K562 (cell line): ENCODE data around the gene RGS3. TPM values are rescaled to one million over a fixed set of nuclear protein-coding genes. Genes with fewer than 3 reads are reported as not detected.

ENCODE experiments used
- ARID1B ChIP-seq: fragments of 450-650 bp; IDR thresholded peaks from 2 replicates; pipeline ENCODE4 v1.6.1; 2016; ENCODE audit warnings: antibody characterized with exemption, mild to moderate bottlenecking, inconsistent platforms
- CEBPG ChIP-seq, 3 experiments: fragments of 200-800 bp in 1 of 3; sonication (Bioruptor generic) in 1 of 3; sonication (generic) in 1 of 3; formaldehyde crosslinking in 1 of 3; IDR thresholded peaks in 2 of 3; conservative IDR thresholded peaks in 1 of 3; 2 replicates each; pipeline versions ENCODE4 v1.6.1 to v1.8.0; 2016 to 2022; ENCODE audit warnings: missing compliant biosample characterization in 2 of 3, missing genetic modification characterization in 2 of 3, mild to moderate bottlenecking in 1 of 3, missing genetic modification reagents in 1 of 3
- HNRNPK ChIP-seq: fragments of 200-400 bp; formaldehyde crosslinking; IDR thresholded peaks from one replicate; pipeline ENCODE4 v1.6.1; 2018; ENCODE audit warnings: mild to moderate bottlenecking, low read depth, low read length; ENCODE audit not compliant: poor library complexity, severe bottlenecking
- MAFF ChIP-seq: IDR thresholded peaks from 2 replicates; pipeline ENCODE4 v1.6.1; 2012; ENCODE audit warnings: low read length, improper control_type of control experiment
- NCOR1 ChIP-seq: fragments of 450-650 bp; IDR thresholded peaks from 2 replicates; pipeline ENCODE4 v1.6.1; 2016; ENCODE audit warnings: mild to moderate bottlenecking, moderate library complexity
- NELFE ChIP-seq: IDR thresholded peaks from 2 replicates; pipeline ENCODE4 v1.6.1; 2011; ENCODE audit warnings: mild to moderate bottlenecking; ENCODE audit not compliant: insufficient read depth, insufficient read length
- NFIC ChIP-seq: fragments of 450-650 bp; IDR thresholded peaks from 2 replicates; pipeline ENCODE4 v1.6.1; 2017; ENCODE audit warnings: mild to moderate bottlenecking, inconsistent platforms
- NFXL1 ChIP-seq: fragments of 450-650 bp; formaldehyde crosslinking; IDR thresholded peaks from 2 replicates; pipeline ENCODE4 v1.4.0; 2021; ENCODE audit warnings: mild to moderate bottlenecking
- PCBP2 ChIP-seq: fragments of 200-400 bp; formaldehyde crosslinking; IDR thresholded peaks from 2 replicates; pipeline ENCODE4 v1.6.1; 2018; ENCODE audit warnings: low read length, low read depth, mild to moderate bottlenecking, moderate library complexity; ENCODE audit not compliant: poor library complexity, severe bottlenecking
- PTTG1 ChIP-seq: fragments of 450-650 bp; IDR thresholded peaks from 2 replicates; pipeline ENCODE4 v1.6.1; 2016; ENCODE audit warnings: low read depth, mild to moderate bottlenecking, missing genetic modification characterization, missing compliant biosample characterization
- SMARCA5 ChIP-seq: fragments of 450-650 bp; IDR thresholded peaks from 2 replicates; pipeline ENCODE4 v1.6.1; 2016
- TCF7L2 ChIP-seq: fragments of 150-350 bp; IDR thresholded peaks from 2 replicates; pipeline ENCODE4 v1.6.1; 2016; ENCODE audit warnings: low read depth, mild to moderate bottlenecking, low read length, moderate library complexity
- TRIM24 ChIP-seq, 2 experiments: fragments of 450-650 bp; IDR thresholded peaks; 2 replicates each; pipeline ENCODE4 v1.6.1; 2016
- YBX1 ChIP-seq: fragments of 450-650 bp; IDR thresholded peaks from 2 replicates; pipeline ENCODE4 v1.7.1; 2016; ENCODE audit warnings: mild to moderate bottlenecking
- ZC3H11A ChIP-seq: IDR thresholded peaks from 2 replicates; pipeline ENCODE4 v1.6.1; 2012; ENCODE audit warnings: low read depth, low read length, improper control_type of control experiment
- ZNF175 ChIP-seq: fragments of 200-800 bp; sonication (Bioruptor generic); IDR thresholded peaks from 2 replicates; pipeline ENCODE4 v1.6.1; 2016; ENCODE audit warnings: low read depth, mild to moderate bottlenecking, missing genetic modification characterization, missing compliant biosample characterization
- polyA plus RNA-seq, 8 experiments: library from polyadenylated mRNA; depleted of rRNA in 4 of 8; stranded (reverse) in 5 of 8; unstranded in 3 of 8; fragments of >200 nt; fragmentation: Nextera tagmentation in 2 of 8; fragmentation: Illumina TruSeq in 1 of 8; extraction: Ambion mirVana in 2 of 8; extraction: Trizol in 1 of 8; gene quantifications; 2 replicates each; pipeline versions ENCODE4 v1.2.1 to v1.2.3, GENCODE V29; 2011 to 2014; ENCODE audit warnings: inconsistent platforms in 1 of 8, missing spikeins in 1 of 8
- total RNA-seq, 7 experiments: library from RNA; depleted of rRNA in 6 of 7; stranded (reverse); fragments of >200 nt in 6 of 7; fragmentation: Illumina TruSeq in 2 of 7; extraction: Trizol in 2 of 7; gene quantifications; 2 replicates each; pipeline versions ENCODE4 v1.2.1 to v1.2.3, GENCODE V29; 2011 to 2021; ENCODE audit warnings: low replicate concordance in 1 of 7
- TF ChIP-seq, protein P1 (sequence below), 3 experiments: fragments of 200-800 bp in 1 of 3; fragments of 250-450 bp in 1 of 3; fragments of 450-650 bp in 1 of 3; sonication (Bioruptor Pico) in 1 of 3; sonication (Bioruptor generic) in 1 of 3; formaldehyde crosslinking in 1 of 3; IDR thresholded peaks; 2 replicates each; pipeline versions ENCODE4 v1.6.1 to v1.8.0; 2016 to 2022; ENCODE audit warnings: mild to moderate bottlenecking in 2 of 3, missing genetic modification characterization in 2 of 3, missing compliant biosample characterization in 1 of 3, moderate library complexity in 1 of 3
- TF ChIP-seq, protein P2 (sequence below): fragments of 250-450 bp; sonication (Bioruptor Pico); IDR thresholded peaks from 2 replicates; pipeline ENCODE4 v1.4.0; 2020; ENCODE audit warnings: mild to moderate bottlenecking, moderate library complexity
- TF ChIP-seq, protein P3 (sequence below): fragments of 200-800 bp; sonication (Bioruptor generic); IDR thresholded peaks from 2 replicates; pipeline ENCODE4 v1.6.1; 2017; ENCODE audit warnings: missing genetic modification characterization, missing compliant biosample characterization

RGS3 gene
- total and polyA plus RNA-seq, 9 of the 15 experiments (the other 6 are each of a cell fraction or from before 2014, with no cell fraction given): 0.08 to 2.9 (median 0.95) TPM

DNA sequence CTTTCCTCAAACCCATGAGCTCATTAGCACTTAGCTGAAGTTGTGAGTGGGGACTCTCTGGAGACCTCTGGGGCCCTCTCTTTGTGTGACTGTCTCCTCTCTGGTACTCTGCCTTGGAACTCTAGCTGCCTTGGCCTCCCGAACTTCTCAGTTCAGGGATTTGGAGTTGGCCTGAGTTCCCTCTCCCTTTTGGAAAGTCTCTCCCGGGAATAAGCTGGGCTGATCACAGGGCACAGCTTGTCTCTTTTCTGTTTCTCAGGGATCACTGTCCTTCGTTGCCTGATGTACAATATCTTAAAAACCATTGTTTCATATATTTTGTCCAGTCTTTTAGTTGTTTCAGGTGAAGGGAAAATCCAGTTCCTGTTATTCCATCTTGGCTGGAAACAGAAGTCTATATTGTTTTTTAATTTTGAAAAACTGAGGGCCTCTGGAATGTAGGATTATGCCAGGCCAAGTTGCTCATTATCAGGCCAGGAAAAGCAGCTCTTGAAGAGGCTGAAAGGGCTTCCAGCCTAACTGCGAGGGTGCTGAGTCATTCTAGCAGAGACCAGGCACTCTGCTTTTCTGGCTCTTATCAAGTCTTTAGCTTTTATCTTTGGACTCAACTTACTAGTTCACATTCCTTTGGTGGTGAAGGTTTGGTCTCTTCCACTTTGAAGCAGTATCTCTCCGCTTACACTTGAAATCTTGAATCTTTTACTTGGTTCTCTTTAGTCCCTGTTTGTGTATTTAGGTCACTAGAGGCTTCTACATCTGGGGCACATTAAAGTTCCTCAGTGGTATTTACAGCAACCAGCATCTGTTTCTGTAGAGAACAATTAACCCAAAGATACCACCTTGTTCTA lies 8.4 kb upstream of the RGS3 start (continued):
- TF ChIP-seq, protein P1, sequence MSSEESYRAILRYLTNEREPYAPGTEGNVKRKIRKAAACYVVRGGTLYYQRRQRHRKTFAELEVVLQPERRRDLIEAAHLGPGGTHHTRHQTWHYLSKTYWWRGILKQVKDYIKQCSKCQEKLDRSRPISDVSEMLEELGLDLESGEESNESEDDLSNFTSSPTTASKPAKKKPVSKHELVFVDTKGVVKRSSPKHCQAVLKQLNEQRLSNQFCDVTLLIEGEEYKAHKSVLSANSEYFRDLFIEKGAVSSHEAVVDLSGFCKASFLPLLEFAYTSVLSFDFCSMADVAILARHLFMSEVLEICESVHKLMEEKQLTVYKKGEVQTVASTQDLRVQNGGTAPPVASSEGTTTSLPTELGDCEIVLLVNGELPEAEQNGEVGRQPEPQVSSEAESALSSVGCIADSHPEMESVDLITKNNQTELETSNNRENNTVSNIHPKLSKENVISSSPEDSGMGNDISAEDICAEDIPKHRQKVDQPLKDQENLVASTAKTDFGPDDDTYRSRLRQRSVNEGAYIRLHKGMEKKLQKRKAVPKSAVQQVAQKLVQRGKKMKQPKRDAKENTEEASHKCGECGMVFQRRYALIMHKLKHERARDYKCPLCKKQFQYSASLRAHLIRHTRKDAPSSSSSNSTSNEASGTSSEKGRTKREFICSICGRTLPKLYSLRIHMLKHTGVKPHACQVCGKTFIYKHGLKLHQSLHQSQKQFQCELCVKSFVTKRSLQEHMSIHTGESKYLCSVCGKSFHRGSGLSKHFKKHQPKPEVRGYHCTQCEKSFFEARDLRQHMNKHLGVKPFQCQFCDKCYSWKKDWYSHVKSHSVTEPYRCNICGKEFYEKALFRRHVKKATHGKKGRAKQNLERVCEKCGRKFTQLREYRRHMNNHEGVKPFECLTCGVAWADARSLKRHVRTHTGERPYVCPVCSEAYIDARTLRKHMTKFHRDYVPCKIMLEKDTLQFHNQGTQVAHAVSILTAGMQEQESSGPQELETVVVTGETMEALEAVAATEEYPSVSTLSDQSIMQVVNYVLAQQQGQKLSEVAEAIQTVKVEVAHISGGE (CRISPR knock-in tag; IDR thresholded peaks at IDR 0.05): 0 out of 6 replicates have a peak, but pooled peaks of 1 of the 3 experiments have one; percentile 45
- TF ChIP-seq MAFF (peak; percentile 98), ZC3H11A (no peak), TCF7L2 (0 out of 2 replicates have a peak, but pooled peaks have one; percentile 27), NCOR1 (peak; percentile 70), NFIC (peak; percentile 48; the same call in 1 of the 2 replicates), ZNF175 (CRISPR knock-in tag) (peak; percentile 66; the same call in 1 of the 2 replicates), TRIM24 (IDR thresholded peaks at IDR 0.05) (peak in 1 of 2 experiments; percentile 49; a peak in 2 of 4 replicates), YBX1 (no peak), NELFE (no peak), SMARCA5 (no peak), PCBP2 (no peak), PTTG1 (no peak), ARID1B (peak; percentile 92), NFXL1 (CRISPR knock-in tag) (no peak), CEBPG (CRISPR knock-in tag; IDR thresholded peaks at IDR 0.05) (no peak), CEBPG (tag; conservative IDR thresholded peaks at IDR 0.05 in 1 of 2, IDR thresholded peaks at IDR 0.05 in 1 of 2) (no peak), HNRNPK (no peak)
- TF ChIP-seq, protein P2, sequence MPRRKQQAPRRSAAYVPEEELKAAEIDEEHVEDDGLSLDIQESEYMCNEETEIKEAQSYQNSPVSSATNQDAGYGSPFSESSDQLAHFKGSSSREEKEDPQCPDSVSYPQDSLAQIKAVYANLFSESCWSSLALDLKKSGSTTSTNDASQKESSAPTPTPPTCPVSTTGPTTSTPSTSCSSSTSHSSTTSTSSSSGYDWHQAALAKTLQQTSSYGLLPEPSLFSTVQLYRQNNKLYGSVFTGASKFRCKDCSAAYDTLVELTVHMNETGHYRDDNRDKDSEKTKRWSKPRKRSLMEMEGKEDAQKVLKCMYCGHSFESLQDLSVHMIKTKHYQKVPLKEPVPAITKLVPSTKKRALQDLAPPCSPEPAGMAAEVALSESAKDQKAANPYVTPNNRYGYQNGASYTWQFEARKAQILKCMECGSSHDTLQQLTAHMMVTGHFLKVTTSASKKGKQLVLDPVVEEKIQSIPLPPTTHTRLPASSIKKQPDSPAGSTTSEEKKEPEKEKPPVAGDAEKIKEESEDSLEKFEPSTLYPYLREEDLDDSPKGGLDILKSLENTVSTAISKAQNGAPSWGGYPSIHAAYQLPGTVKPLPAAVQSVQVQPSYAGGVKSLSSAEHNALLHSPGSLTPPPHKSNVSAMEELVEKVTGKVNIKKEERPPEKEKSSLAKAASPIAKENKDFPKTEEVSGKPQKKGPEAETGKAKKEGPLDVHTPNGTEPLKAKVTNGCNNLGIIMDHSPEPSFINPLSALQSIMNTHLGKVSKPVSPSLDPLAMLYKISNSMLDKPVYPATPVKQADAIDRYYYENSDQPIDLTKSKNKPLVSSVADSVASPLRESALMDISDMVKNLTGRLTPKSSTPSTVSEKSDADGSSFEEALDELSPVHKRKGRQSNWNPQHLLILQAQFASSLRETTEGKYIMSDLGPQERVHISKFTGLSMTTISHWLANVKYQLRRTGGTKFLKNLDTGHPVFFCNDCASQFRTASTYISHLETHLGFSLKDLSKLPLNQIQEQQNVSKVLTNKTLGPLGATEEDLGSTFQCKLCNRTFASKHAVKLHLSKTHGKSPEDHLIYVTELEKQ (CRISPR knock-in tag): no peak
- TF ChIP-seq, protein P3, sequence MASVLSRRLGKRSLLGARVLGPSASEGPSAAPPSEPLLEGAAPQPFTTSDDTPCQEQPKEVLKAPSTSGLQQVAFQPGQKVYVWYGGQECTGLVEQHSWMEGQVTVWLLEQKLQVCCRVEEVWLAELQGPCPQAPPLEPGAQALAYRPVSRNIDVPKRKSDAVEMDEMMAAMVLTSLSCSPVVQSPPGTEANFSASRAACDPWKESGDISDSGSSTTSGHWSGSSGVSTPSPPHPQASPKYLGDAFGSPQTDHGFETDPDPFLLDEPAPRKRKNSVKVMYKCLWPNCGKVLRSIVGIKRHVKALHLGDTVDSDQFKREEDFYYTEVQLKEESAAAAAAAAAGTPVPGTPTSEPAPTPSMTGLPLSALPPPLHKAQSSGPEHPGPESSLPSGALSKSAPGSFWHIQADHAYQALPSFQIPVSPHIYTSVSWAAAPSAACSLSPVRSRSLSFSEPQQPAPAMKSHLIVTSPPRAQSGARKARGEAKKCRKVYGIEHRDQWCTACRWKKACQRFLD: peak; percentile 70
